Amniotic stem cell (primary cell): ENCODE measurements around the gene GLCCI1.

Source experiments
- DNase-seq: peaks from one replicate; lab custom pipeline; 2025; lab: John Stamatoyannopoulos, UW

Gene GLCCI1

DNA sequence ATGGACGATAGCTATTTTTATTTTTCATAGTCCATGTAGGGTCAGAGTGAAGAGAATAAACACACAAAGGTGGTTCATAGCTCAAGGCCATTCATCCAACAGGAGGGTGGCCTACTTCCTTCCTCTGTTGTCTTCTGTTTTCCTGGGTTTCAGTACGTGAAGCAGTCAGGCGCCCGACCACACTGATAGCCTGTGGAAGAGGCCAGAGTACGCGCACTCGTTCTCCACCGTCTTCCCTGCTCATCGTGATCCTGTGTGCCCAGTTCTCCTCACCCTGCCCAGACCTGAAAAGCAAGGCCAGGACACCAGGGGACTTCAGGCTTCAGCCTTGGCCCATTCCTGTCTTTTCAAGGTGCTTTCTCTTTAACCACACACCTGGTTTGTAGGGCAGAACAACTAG is 134.7 kb downstream of the GLCCI1 start:
- DNase-seq: no peak

GRCh38 chr7:8105449-8106095 is 137.0 kb downstream of the GLCCI1 start:
- no peak for DNase-seq

- DNase-seq: no peak
These were observed 140.8 kb downstream of the GLCCI1 start for GRCh38 chr7:8109196-8110022.

GRCh38 chr7:8111282-8111960 is 142.8 kb downstream of the GLCCI1 start:
- no peak for DNase-seq

DNA sequence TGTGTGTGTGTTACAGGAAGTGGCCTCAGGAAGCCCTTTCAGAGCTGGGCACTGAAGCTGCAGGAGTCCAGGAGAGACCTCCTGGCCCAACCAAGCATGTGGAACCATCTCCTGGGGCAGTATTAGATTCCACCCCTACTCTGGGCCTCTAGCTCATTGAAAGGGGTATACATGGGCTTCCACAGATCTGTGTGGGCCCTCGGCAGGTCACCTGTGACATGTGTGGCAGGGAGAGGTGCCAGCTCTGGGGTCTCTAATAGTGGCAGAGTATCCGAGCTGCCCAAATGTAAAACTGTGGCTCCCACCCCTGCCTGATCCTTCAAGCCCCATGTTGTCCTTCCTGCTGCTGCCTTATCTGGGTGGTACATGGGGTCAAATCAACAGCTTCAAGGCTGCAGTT is 144.1 kb downstream of the GLCCI1 start:
- no peak for DNase-seq

- DNase-seq: no peak
These were observed 144.6 kb downstream of the GLCCI1 start for GRCh38 chr7:8113184-8113583.

GRCh38 chr7:8114175-8114574 is 145.6 kb downstream of the GLCCI1 start:
- no peak for DNase-seq

GRCh38 chr7:8115547-8116402 is 147.2 kb downstream of the GLCCI1 start:
- DNase-seq: no peak

DNA sequence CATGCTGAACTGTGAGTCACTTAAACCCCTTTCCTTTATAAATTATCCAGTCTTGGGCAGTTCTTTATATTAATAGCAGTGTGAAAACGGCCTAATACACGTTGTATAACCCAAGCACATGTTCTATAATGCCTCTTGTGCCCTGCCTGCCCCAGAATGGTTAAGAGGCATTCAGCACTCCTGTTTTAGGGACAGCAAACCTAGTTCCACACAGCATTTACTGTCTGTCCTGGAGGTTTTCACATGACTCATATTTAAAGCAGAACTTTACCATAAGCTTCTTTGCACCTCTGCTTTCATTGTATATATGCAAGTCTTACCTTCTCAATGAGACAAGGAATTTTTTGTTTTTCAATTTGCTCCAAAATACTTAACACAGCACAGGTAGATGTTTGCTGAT is 148.6 kb downstream of the GLCCI1 start:
- no peak for DNase-seq

DNA sequence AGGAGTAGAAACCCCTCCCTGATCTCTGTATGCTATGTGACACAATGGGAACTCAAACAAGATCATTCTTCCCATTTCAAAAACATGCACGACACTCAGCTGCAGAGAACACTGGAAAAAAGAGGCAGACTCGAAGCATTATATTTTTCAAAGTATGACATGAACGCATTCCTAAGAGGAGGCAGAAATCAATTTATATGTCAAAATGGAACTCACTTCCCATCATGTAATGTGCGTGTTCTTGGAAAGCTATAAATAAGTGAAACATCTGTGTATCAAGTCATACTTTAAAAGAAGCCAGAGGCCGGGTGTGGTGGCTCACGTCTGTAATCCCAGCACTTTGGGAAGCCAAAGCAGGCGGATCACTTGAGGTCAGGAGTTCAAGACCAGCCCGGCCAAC is 150.7 kb downstream of the GLCCI1 start:
- DNase-seq: no peak

DNA sequence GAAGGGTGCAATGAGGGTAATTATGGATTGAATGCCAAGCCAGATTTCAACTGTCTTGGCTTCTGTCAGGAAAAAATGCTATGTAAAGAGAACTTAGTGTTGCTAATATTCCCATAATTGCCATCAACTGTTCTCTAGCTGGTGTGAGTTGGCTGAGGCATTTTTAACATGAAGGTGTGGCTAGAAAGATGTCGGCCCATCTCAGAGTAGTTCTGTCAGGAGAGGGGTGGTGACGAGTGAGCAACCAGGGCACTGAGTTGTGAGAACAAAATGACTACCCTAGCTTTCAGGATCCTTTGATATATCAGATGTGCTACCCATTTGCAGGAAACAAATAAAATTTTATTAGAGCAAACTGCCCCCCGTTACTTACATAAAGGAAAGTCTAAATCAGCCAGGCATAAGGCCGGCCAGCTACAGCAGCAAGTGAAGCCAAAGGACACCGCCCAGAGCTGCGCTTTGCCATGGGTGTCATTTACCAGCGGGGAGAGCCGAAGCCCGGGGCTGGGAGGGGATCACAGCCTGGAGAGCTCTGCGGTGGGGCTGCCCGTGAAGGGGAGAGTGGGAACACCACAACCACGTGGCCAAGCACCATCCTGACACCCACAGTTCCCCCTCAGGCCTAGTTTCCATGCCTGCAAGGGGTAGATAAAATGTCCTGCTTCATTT is 151.9 kb downstream of the GLCCI1 start:
- DNase-seq: no peak

GRCh38 chr7:8121243-8121642 is 152.6 kb downstream of the GLCCI1 start:
- DNase-seq: no peak

GRCh38 chr7:8125680-8126444 is 157.3 kb downstream of the GLCCI1 start:
- no peak for DNase-seq

DNA sequence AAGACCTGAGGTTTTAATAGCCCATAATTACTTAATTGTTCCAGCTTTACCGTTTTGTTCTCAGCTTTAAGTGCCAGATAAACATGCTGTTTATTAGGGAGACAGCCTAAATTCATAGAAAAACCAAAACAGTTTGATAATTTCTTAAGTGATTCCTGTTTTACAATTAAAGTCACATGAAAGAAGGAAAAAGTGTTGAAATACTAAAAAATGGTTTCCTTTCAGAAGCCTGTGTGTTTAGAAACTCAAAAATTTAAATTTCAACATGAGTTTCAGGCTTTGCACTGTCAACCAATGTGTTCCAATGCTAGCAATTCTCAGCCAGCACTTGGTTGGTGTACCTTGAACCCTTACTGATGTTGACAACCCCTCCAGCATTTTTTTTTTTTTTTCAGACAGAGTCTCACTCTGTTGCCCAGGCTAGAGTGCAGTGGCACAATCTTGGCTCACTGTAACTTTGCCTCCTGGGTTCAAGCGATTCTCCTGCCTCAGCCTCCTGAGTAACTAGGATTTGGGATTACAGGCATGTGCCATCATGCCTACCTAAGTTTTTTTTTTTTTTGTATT is 158.1 kb downstream of the GLCCI1 start:
- DNase-seq: no peak

DNA sequence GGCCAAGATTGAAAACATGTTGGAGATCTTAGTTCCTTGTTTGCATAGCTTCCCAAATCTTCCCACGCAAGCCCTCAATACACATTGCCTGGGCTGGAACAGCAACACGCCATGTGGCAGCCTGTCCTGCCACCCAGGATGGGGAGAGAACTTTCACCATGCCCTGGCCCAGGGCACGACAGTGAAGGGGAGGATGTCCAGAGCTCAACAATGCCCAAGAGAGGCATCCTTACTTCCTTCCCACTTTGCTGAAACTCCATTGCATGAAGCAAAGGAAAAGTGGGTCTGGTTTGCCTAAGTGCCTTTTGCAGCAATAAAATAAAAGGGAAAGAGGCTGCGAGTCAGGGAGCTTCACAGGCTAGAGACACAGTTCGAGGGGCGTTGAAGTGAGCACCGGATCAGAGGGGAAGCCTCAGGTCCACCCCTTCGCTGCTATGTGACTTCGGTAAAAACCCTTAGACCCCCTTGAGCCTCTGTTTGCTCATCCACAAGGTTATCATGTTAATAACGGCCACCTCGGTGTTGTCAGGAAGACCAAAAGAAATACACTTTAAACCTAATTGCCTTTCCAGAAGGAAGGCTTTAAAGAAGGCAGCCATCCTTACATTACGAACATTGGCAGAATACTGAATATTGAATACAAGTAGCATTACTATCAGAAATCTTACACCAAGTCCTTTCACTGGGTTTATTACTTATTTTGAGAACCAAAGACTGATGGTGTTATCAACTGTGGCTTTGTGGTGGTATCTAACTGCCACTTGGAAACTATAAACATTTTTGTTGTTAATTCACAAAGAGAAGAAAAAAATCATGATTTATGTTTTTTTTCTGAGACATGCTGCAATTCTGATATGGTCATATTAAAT is 160.1 kb downstream of the GLCCI1 start:
- DNase-seq: no peak

DNA sequence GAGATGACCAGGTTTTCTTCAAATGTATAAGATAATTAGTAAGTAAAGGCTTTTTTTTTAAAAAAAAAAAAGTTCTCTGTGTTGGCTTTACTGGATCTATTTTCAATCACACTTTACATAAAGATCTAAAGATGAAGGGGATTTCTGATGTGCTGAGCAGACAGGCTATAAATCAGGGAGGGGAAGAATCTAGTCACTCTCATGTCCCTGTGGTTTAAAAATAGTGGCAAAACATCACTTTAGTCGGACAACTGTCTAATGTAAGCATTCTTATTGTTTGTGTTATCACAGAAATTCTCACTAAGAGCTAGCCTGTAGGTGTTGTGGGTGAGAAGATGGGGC is 160.7 kb downstream of the GLCCI1 start:
- no peak for DNase-seq

- DNase-seq: no peak
These were observed 162.1 kb downstream of the GLCCI1 start for GRCh38 chr7:8130663-8131062.

DNA sequence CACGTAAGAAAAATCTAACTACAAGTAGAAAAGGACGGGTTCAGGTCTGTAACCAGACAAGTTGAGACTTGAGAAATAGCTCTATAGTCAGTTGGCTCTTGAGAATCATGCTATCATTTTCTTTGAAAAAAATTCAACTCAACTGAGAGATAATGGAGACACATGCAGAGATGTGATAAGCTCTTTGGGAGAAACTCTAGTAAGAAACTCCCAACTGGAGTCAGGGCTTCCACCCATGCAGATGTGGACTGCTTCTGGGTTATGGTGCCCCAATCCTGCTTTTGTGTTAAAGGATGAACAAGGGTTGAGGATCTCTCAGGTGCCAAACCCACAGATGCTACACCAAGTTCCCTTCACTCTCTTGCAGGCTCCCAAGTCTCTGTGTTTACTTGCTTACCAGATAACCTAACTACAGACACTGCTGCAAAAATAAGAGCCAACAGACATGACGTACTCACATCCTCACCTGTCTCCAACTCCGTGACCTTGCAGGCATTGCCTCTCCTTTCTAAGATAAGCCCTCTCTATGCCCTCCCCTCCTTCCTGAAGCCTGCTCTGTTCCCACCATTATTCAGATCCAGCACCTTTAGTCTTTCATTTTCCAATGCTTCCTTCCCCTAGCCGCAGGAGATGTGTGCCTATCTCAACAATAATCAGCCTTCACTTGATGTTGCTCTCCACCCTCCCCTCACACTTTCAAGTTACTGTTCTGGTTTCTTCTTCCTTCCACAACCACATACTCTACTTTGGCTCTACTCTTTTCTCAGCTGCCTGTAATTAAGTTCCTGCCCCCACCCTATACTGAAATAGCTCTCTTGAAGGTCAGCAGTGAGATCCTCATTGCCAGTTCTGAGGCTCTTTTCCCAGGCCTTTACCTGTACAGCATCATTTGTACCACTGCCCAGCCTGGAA is 163.4 kb downstream of the GLCCI1 start:
- DNase-seq: no peak
